ENCODE measurements around the gene RAC3.

The RAC3 gene

DNA sequence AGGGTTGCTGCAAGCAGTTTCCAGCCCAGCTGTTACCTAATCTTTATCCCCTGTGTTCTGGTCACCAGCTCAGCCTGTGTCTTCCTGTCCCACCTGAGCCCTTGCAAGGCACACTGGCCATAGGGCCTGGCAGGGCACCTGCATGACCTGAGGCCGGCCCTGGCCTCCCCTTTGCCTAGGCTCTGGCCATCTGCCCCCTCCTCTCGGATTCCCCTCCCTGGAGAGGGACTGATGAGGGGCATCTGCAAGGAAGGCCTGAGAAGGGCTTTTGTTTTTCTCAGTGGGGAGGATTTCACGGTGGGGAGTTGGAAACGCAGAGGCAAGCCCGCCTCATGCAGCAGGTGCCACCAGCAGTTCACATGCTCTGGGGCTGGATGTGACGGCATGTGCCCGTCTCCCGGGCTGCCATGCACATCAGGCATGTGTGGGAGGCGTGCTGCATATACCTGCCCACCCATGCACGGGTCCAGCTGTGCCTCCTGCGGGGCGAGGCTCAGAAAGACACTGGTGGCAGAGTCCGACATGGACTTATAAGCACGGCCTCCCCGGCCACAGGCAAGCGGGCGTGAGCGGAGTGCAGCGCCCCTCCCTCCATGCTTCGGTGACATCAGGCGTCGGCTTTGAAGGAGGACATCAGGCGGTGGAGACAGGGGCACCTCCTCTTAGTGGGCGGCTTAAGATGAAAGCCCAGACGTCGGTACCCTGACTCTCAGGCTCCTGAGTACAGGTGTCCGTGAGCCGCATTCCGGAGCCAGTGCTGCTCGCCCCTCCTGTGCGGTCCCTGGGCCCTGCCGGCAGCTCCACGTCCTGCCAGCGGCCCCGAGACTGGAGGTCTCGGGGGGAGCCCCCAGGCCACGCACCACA is 37.5 kb upstream of the RAC3 start:
- no peak overlapping the region for H3K27ac ChIP-seq (ENCODE audit: low read length)
- no peak overlapping the region for H3K4me3 ChIP-seq (ENCODE audit: low read length)
- no peaks in the 10 kb centered on the region for H3K27me3 ChIP-seq (ENCODE audit: control insufficient read depth, insufficient read depth, low read length)
- peaks cover 13% of the 10 kb centered on the region for H3K4me1 ChIP-seq (ENCODE audit: control insufficient read depth, insufficient read depth, low read length)
- no peaks in the 10 kb centered on the region for H3K9me3 ChIP-seq (ENCODE audit: control insufficient read depth, insufficient read depth, low read length)
- DNase-seq (ENCODE audit: low read depth, low spot score) = no peak
- no CpG with 5 or more reads among the region's 37 CpGs for WGBS (ENCODE audit: insufficient coverage, insufficient read length)
- 0 out of 2 replicates have a peak, but pooled peaks cover 4% of the 10 kb centered on the region for H3K36me3 ChIP-seq (ENCODE audit: control insufficient read depth, insufficient read depth, low read length)

- peaks cover 13% of the 10 kb centered on the region for H3K4me1 ChIP-seq (ENCODE audit: control insufficient read depth, insufficient read depth, low read length)
- WGBS (ENCODE audit: insufficient coverage, insufficient read length) = no CpG with 5 or more reads among the region's 39 CpGs
- H3K4me3 ChIP-seq (ENCODE audit: low read length) = no peak overlapping the region
- 0 out of 2 replicates have a peak, but pooled peaks cover 2% of the 10 kb centered on the region for H3K36me3 ChIP-seq (ENCODE audit: control insufficient read depth, insufficient read depth, low read length)
- H3K9me3 ChIP-seq (ENCODE audit: control insufficient read depth, insufficient read depth, low read length) = no peaks in the 10 kb centered on the region
- H3K27me3 ChIP-seq (ENCODE audit: control insufficient read depth, insufficient read depth, low read length) = no peaks in the 10 kb centered on the region
- no peak overlapping the region for H3K27ac ChIP-seq (ENCODE audit: low read length)
- no peak for DNase-seq (ENCODE audit: low read depth, low spot score)
Measured at GRCh38 chr17:81994593-81995462, 36.6 kb upstream of the RAC3 start.

GRCh38 chr17:81995463-81996231 is 35.8 kb upstream of the RAC3 start:
- Histone ChIP-seq H3K9me3 (ENCODE audit: control insufficient read depth, insufficient read depth, low read length) (no peaks in the 10 kb centered on the region), H3K27ac (ENCODE audit: low read length) (no peak overlapping the region), H3K36me3 (ENCODE audit: control insufficient read depth, insufficient read depth, low read length) (0 out of 2 replicates have a peak, but pooled peaks cover 2% of the 10 kb centered on the region), H3K27me3 (ENCODE audit: control insufficient read depth, insufficient read depth, low read length) (no peaks in the 10 kb centered on the region), H3K4me1 (ENCODE audit: control insufficient read depth, insufficient read depth, low read length) (peaks cover 14% of the 10 kb centered on the region), H3K4me3 (ENCODE audit: low read length) (no peak overlapping the region)
- no peak for DNase-seq (ENCODE audit: low read depth, low spot score)
- WGBS (ENCODE audit: insufficient coverage, insufficient read length) = no CpG with 5 or more reads among the region's 29 CpGs

DNA sequence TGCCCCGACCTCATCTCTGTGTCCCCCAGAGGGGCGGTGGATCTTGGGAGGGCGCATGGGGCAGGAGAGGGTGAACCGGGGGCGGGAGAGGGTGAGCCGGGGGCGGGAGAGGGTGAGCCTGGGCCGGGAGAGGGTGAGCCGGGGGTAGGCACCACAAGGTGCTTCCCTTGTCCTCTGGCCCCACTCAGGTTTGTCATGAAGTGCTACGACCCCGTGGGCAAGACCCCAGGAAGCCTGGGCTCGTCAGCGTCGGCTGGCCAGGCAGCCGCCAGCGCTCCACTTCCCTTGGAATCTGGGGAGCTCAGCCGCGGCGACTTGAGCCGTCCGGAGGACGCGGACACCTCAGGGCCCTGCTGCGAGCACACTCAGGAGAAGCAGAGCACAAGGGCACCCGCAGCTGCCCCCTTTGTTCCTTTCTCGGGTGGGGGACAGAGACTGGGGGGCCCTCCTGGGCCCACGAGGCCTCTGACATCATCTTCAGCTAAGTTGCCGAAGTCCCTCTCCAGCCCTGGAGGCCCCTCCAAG is 35.2 kb upstream of the RAC3 start:
- DNase-seq (ENCODE audit: low read depth, low spot score) = no peak
- no CpG with 5 or more reads among the region's 28 CpGs for WGBS (ENCODE audit: insufficient coverage, insufficient read length)
- Histone ChIP-seq H3K27me3 (ENCODE audit: control insufficient read depth, insufficient read depth, low read length) (no peaks in the 10 kb centered on the region), H3K36me3 (ENCODE audit: control insufficient read depth, insufficient read depth, low read length) (0 out of 2 replicates have a peak, but pooled peaks cover 2% of the 10 kb centered on the region), H3K9me3 (ENCODE audit: control insufficient read depth, insufficient read depth, low read length) (no peaks in the 10 kb centered on the region), H3K27ac (ENCODE audit: low read length) (no peak overlapping the region), H3K4me1 (ENCODE audit: control insufficient read depth, insufficient read depth, low read length) (peaks cover 14% of the 10 kb centered on the region), H3K4me3 (ENCODE audit: low read length) (no peak overlapping the region)

- WGBS (ENCODE audit: insufficient coverage, insufficient read length) = no CpG with 5 or more reads among the region's 30 CpGs
- Histone ChIP-seq H3K36me3 (ENCODE audit: control insufficient read depth, insufficient read depth, low read length) (0 out of 2 replicates have a peak, but pooled peaks cover 2% of the 10 kb centered on the region), H3K27me3 (ENCODE audit: control insufficient read depth, insufficient read depth, low read length) (no peaks in the 10 kb centered on the region), H3K27ac (ENCODE audit: low read length) (no peak overlapping the region), H3K9me3 (ENCODE audit: control insufficient read depth, insufficient read depth, low read length) (no peaks in the 10 kb centered on the region), H3K4me1 (ENCODE audit: control insufficient read depth, insufficient read depth, low read length) (peaks cover 8% of the 10 kb centered on the region; the same call in 1 of the 2 replicates), H3K4me3 (ENCODE audit: low read length) (no peak overlapping the region)
- no peak for DNase-seq (ENCODE audit: low read depth, low spot score)
Measured at GRCh38 chr17:81996757-81997441, 34.6 kb upstream of the RAC3 start.

DNA sequence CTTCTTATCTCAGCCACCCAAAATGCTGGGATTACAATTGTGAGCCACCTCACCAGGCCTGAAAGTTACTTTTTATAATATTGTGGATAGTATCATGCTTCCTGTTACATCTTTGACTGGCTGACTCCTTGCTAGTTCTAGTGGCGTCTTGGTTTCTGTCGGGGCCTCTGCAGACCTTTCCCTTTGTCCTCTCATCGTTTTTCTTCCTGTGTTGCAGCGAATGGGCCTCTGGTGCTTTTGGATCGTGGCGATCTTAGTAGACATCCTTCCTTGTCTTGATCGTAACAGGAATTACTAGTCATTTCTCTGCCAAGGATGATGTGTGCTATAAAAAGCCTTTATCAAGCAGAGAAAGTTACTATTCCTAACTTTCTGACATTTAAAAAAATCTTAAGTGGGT is 33.3 kb upstream of the RAC3 start:
- no peak overlapping the region for H3K27ac ChIP-seq (ENCODE audit: low read length)
- no peak for DNase-seq (ENCODE audit: low read depth, low spot score)
- WGBS (ENCODE audit: insufficient coverage, insufficient read length) = no CpG with 5 or more reads among the region's 7 CpGs
- 0 out of 2 replicates have a peak, but pooled peaks cover 2% of the 10 kb centered on the region for H3K36me3 ChIP-seq (ENCODE audit: control insufficient read depth, insufficient read depth, low read length)
- H3K4me3 ChIP-seq (ENCODE audit: low read length) = no peak overlapping the region
- peaks cover 4% of the 10 kb centered on the region; the same call in 1 of the 2 replicates for H3K4me1 ChIP-seq (ENCODE audit: control insufficient read depth, insufficient read depth, low read length)
- no peaks in the 10 kb centered on the region for H3K9me3 ChIP-seq (ENCODE audit: control insufficient read depth, insufficient read depth, low read length)
- H3K27me3 ChIP-seq (ENCODE audit: control insufficient read depth, insufficient read depth, low read length) = no peaks in the 10 kb centered on the region

DNA sequence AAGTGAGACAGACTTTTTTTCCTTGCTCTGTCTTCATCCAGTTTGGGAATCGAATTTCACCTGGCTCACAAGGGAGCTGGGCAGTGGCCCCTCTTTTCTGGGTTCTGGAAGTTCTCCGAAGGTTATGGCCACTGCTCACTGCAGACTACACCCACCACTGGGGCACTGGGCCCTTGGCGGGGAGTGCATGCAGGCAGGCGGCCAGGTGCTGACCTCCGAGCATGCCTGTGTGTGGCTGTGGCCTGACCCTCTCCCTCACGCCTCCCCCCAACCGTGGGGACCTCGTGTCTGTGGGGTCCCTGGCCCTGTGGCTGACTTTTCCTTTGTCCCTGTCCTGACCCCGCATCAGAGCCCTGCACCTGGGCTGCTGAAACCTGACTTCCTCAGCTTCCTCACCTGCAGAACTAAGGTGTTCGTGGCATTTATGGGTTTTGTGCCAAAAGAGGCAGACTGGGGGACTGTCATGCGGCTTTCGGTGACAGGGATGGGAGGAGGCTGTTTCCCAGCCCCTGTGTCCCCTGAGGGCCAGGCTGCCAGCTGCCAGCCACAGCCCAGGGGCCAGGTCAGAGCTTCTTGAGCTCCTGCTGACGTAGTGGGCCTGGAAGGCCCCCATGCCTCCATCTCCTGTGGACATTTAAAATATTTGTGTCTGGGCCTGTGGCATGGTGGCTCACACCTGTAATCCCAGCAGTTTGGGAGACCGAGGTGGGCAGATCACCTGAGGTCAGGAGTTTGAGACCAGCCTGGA is 32.6 kb upstream of the RAC3 start:
- Histone ChIP-seq H3K27me3 (ENCODE audit: control insufficient read depth, insufficient read depth, low read length) (no peaks in the 10 kb centered on the region), H3K27ac (ENCODE audit: low read length) (no peak overlapping the region), H3K9me3 (ENCODE audit: control insufficient read depth, insufficient read depth, low read length) (no peaks in the 10 kb centered on the region), H3K4me1 (ENCODE audit: control insufficient read depth, insufficient read depth, low read length) (peaks cover 4% of the 10 kb centered on the region; the same call in 1 of the 2 replicates), H3K36me3 (ENCODE audit: control insufficient read depth, insufficient read depth, low read length) (peaks cover 5% of the 10 kb centered on the region; the same call in 1 of the 2 replicates), H3K4me3 (ENCODE audit: low read length) (no peak overlapping the region)
- WGBS (ENCODE audit: insufficient coverage, insufficient read length) = no CpG with 5 or more reads among the region's 14 CpGs
- DNase-seq (ENCODE audit: low read depth, low spot score) = no peak

DNA sequence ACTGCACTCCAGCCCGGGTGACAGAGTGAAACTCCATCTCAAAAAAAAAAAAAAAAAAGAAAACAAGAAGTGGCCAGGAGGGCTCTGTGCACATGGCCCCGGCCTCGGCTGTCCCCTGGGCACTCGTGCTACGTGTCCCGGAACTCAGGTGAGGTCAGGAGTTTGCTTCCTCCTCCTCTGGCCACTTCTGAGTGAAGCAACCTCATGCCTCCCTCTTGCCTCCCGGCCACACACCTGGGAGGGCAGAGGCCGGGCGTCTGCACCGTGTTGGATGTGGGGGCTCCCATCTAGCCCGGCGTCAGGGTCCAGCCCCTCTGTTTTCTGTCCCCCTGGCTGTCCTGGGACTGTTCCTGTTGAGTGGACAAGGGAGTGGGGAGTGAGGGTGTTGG is 31.9 kb upstream of the RAC3 start:
- WGBS (ENCODE audit: insufficient coverage, insufficient read length) = no CpG with 5 or more reads among the region's 12 CpGs
- Histone ChIP-seq H3K36me3 (ENCODE audit: control insufficient read depth, insufficient read depth, low read length) (peaks cover 3% of the 10 kb centered on the region; the same call in 1 of the 2 replicates), H3K9me3 (ENCODE audit: control insufficient read depth, insufficient read depth, low read length) (no peaks in the 10 kb centered on the region), H3K4me3 (ENCODE audit: low read length) (no peak overlapping the region), H3K27me3 (ENCODE audit: control insufficient read depth, insufficient read depth, low read length) (no peaks in the 10 kb centered on the region), H3K27ac (ENCODE audit: low read length) (no peak overlapping the region), H3K4me1 (ENCODE audit: control insufficient read depth, insufficient read depth, low read length) (0 out of 2 replicates have a peak, but pooled peaks cover 1% of the 10 kb centered on the region)
- no peak for DNase-seq (ENCODE audit: low read depth, low spot score)

Data from iPS DF 6.9 (cell line).